Activated CD8-positive, alpha-beta memory T cell treated with anti-CD3 and anti-CD28 coated beads, Interleukin-2, amount 50 U/mL, for 24 hours (primary cell): ENCODE results near the gene ZNF584.
A peak's percentile ranks its signal among the peaks of the same experiment; 100 is the strongest.

ENCODE experiments used
- DNase-seq: peaks from one replicate; pipeline ENCODE4 v3.0.0-alpha.2; 2020; ENCODE audit errors: extremely low read depth

The ZNF584 gene

GRCh38 chr19:58466089-58466759 is 57.8 kb downstream of the ZNF584 start:
- DNase-seq = no peak

GRCh38 chr19:58466760-58467589 is 58.5 kb downstream of the ZNF584 start, which contains the start of gene ZNF324:
ZNF324 (plus strand) TSS chr19:58467080; CDS start chr19:58469186, 2,106 bp downstream.
- peak; percentile 92 for DNase-seq
